NB4 (cell line): Measurements from ENCODE around the gene STAB1.

Source experiments
- CTCF ChIP-seq: IDR thresholded peaks from one replicate; pipeline ENCODE4 v1.5.1; 2012; ENCODE audit warnings: low read depth, low read length
- MAX ChIP-seq: IDR thresholded peaks from 2 replicates; pipeline ENCODE4 v1.6.1; 2011; ENCODE audit warnings: low read depth, low read length
- MYC ChIP-seq: IDR thresholded peaks from 2 replicates; pipeline ENCODE4 v1.6.1; 2011; ENCODE audit warnings: low read depth, low read length
- POLR2A ChIP-seq: IDR thresholded peaks from 2 replicates; pipeline ENCODE4 v1.6.1; 2011; ENCODE audit warnings: mild to moderate bottlenecking; ENCODE audit not compliant: insufficient read length; ENCODE audit errors: extremely low read depth

GRCh38 chr3:52563984-52564383 lies 68.8 kb downstream of the STAB1 start:
- TF ChIP-seq POLR2A, result no peak
- no peak for TF ChIP-seq CTCF
- no peak for TF ChIP-seq MYC
- no peak for TF ChIP-seq MAX
